Stomach (tissue), 19 donors: ENCODE measurements around the gene GZMH. TPM values are rescaled to one million over a fixed set of nuclear protein-coding genes. Genes with fewer than 3 reads are reported as not detected.
"Not testable (repeated sequence)": the region's sequence is repeated elsewhere in the genome, so short reads cannot be mapped to it uniquely, and the experiment has no call there.

Source experiments
- DNase-seq, 2 donors: peaks; one replicate each; pipeline versions ENCODE4 v3.0.0 to v3.0.0-alpha.2; 2013 to 2019
- H3K27ac ChIP-seq, 5 donors: fragments of 200-600 bp in 4 of 5; sonication (generic) in 4 of 5; one replicate each; pipeline ENCODE4 v1.5.1; 2013 to 2019; ENCODE audit warnings: mild to moderate bottlenecking in 1 of 5, moderate library complexity in 1 of 5
- H3K27me3 ChIP-seq, 3 donors: fragments of 200-600 bp; sonication (generic); one replicate each; pipeline ENCODE4 v1.5.1; 2017 to 2019; ENCODE audit warnings: mixed run types in 1 of 3
- H3K36me3 ChIP-seq, 4 donors: fragments of 200-600 bp; sonication (generic); 1 replicate in 3 of 4; 2 replicates in 1 of 4; pipeline ENCODE4 v1.5.1; 2016 to 2019
- H3K4me1 ChIP-seq, 4 donors: fragments of 200-600 bp; sonication (generic); one replicate each; pipeline ENCODE4 v1.5.1; 2016 to 2019
- H3K4me3 ChIP-seq, 4 donors: fragments of 200-600 bp; sonication (generic) in 3 of 4; one replicate each; pipeline ENCODE4 v1.5.1; 2016 to 2019; ENCODE audit warnings: mild to moderate bottlenecking in 1 of 4
- H3K9me3 ChIP-seq, 4 donors: fragments of 200-600 bp; sonication (generic); one replicate each; pipeline ENCODE4 v1.5.1; 2016 to 2019
- CTCF ChIP-seq, 7 experiments: fragments of 450-650 bp in 4 of 7; fragments of 200-600 bp in 3 of 7; sonication (generic) in 3 of 7; IDR thresholded peaks; one replicate each; pipeline ENCODE4 v1.5.1; 2016 to 2019; ENCODE audit warnings: antibody characterized with exemption in 7 of 7, control low read depth in 2 of 7, mild to moderate bottlenecking in 1 of 7
- EP300 ChIP-seq: sonication (generic); formaldehyde crosslinking; IDR thresholded peaks from one replicate; pipeline ENCODE4 v1.6.1; 2017; ENCODE audit warnings: antibody characterized with exemption
- POLR2A ChIP-seq, 4 donors: fragments of 450-650 bp; IDR thresholded peaks; one replicate each; pipeline ENCODE4 v1.6.1; 2016; ENCODE audit warnings: antibody characterized with exemption in 4 of 4, control low read depth in 2 of 4, mild to moderate bottlenecking in 1 of 4, moderate library complexity in 1 of 4
- POLR2AphosphoS5 ChIP-seq, 3 donors: sonication (generic); formaldehyde crosslinking; IDR thresholded peaks; one replicate each; pipeline ENCODE4 v1.6.1; 2016; ENCODE audit warnings: antibody characterized with exemption in 3 of 3
- WGBS, 5 donors: extraction: QIAGEN DNeasy Blood & Tissue Kit in 3 of 5; methylation state at CpG; one replicate each; pipeline versions ENCODE4 v1.1.5 to v1.1.7; 2013 to 2018; 5-methylcytosine and 5-hydroxymethylcytosine counted together
- intact Hi-C: fragments of 100-400 bp; cut with DNase I; formaldehyde crosslinking; loops from one replicate; pipeline ENCODE4 v1.15.1; 2023; ENCODE audit warnings: low total_unique reads
- long read RNA-seq, 10 donors: transcript quantifications; one replicate each; lab custom pipeline, GENCODE V29; 2026
- polyA plus RNA-seq, 3 donors: library from polyadenylated mRNA; stranded (reverse); fragments of 200-250 nt; gene quantifications; one replicate each; pipeline ENCODE4 v1.2.3, GENCODE V29; 2013
- total RNA-seq, 5 donors: library from RNA; depleted of rRNA; stranded (reverse); fragments of >200 nt; gene quantifications; one replicate each; pipeline versions ENCODE4 v1.1.0 to v1.2.3, GENCODE V29; 2014 to 2016
- donor health status: healthy with polysubstance abuse.
- donor health status: Bipolar disorder and iron deficiency.
- donor health status: healthy.

Gene GZMH
- 1 to 10 TPM in 1 of 5 donors, under 1 TPM in 1, not detected in 3; 0.92 to 2.0 TPM for total RNA-seq
- polyA plus RNA-seq: 1 to 10 TPM in 2 of 3 donors, under 1 TPM in 1; 0.44 to 1.8 (median 1.8) TPM
- long read RNA-seq, donor 1: 0 reads
- long read RNA-seq, donor 2: 0 reads
- long read RNA-seq, donor 3: 0 reads
- long read RNA-seq, donor 4: 0 reads
- long read RNA-seq, donor 5: 0 reads
- long read RNA-seq, donor 6: 0 reads
- long read RNA-seq, donor 7: 0 reads
- long read RNA-seq, donor 8: 0 reads
- long read RNA-seq, donor 9: 0 reads
- long read RNA-seq, donor 10: 0 reads

- Histone ChIP-seq H3K4me1 (peaks cover 0 to 6% (median 0%) of the 10 kb centered on the region in 4 donors), H3K27me3 (no peaks in the 10 kb centered on the region), H3K27ac (peak within 1 kb of the TSS in 1 of 5 donors; percentile 14), H3K36me3 (no peaks in the 10 kb centered on the region), H3K4me3 (no peak within 1 kb of the TSS), H3K9me3 (peaks cover 0 to 4% (median 0%) of the 10 kb centered on the region in 4 donors)
- no peak for DNase-seq
- WGBS, 5 donors: 76 to 91% (median 85%) methylated on average over 2 of the region's 2 CpGs
- TF ChIP-seq CTCF (IDR thresholded peaks at IDR 0.05) (no peak), EP300 (no peak), POLR2AphosphoS5 (IDR thresholded peaks at IDR 0.05) (no peak), POLR2A (IDR thresholded peaks at IDR 0.05) (no peak)
- intact Hi-C loops: no loop called here
Measured at GRCh38 chr14:24609655-24610344, at the start of gene GZMH. Gene GZMH, minus strand, starts transcription at chr14:24609685. Its CDS starts 72 bp downstream, at chr14:24609613.

GRCh38 chr14:24648361-24648760 is 38.9 kb upstream of the GZMH start:
- WGBS, 5 donors: 57 to 76% (median 63%) methylated on average over 1 of the region's 1 CpG
- H3K27ac ChIP-seq, DNase-seq, H3K4me1 ChIP-seq, H3K27me3 ChIP-seq, H3K36me3 ChIP-seq, H3K4me3 ChIP-seq, intact Hi-C loops: not testable (repeated sequence)
- peaks cover 0 to 16% (median 9%) of the 10 kb centered on the region in 4 donors for H3K9me3 ChIP-seq

GRCh38 chr14:24639905-24640304 is 30.4 kb upstream of the GZMH start:
- no peak overlapping the region for H3K4me3 ChIP-seq
- H3K27me3 ChIP-seq: no peaks in the 10 kb centered on the region
- no peak overlapping the region for H3K27ac ChIP-seq
- intact Hi-C loops: no loop called here
- no peak for DNase-seq
- WGBS, 5 donors: 55 to 69% (median 65%) methylated on average over 3 of the region's 3 CpGs
- TF ChIP-seq POLR2A (IDR thresholded peaks at IDR 0.05) (no peak), POLR2AphosphoS5 (IDR thresholded peaks at IDR 0.05) (no peak), EP300 (no peak), CTCF (IDR thresholded peaks at IDR 0.05) (no peak)
- H3K36me3 ChIP-seq: no peaks in the 10 kb centered on the region
- H3K4me1 ChIP-seq: no peaks in the 10 kb centered on the region
- no peaks in the 10 kb centered on the region for H3K9me3 ChIP-seq

- Histone ChIP-seq H3K9me3 (no peaks in the 10 kb centered on the region), H3K4me1 (no peaks in the 10 kb centered on the region), H3K36me3 (no peaks in the 10 kb centered on the region), H3K4me3 (no peak overlapping the region), H3K27ac (no peak overlapping the region), H3K27me3 (no peaks in the 10 kb centered on the region)
- 81 to 92% (median 84%) methylated on average over 3 of the region's 3 CpGs for WGBS, 5 donors
- TF ChIP-seq CTCF (IDR thresholded peaks at IDR 0.05) (no peak), POLR2A (IDR thresholded peaks at IDR 0.05) (no peak), EP300 (no peak)
- DNase-seq: no peak
- intact Hi-C loops: no loop called here
Measured at GRCh38 chr14:24639270-24639669, 29.8 kb upstream of the GZMH start.

- TF ChIP-seq POLR2A (IDR thresholded peaks at IDR 0.05) (no peak), POLR2AphosphoS5 (IDR thresholded peaks at IDR 0.05) (peak in 1 of 3 donors; percentile 45)
- no peaks in the 10 kb centered on the region for H3K9me3 ChIP-seq
- DNase-seq: peak in 1 of 2 donors; percentile 40
- no peaks in the 10 kb centered on the region for H3K27me3 ChIP-seq
- intact Hi-C loops: no loop called here
- no peaks in the 10 kb centered on the region for H3K36me3 ChIP-seq
- H3K4me1 ChIP-seq: peaks cover 0 to 17% (median 14%) of the 10 kb centered on the region in 4 donors
- H3K4me3 ChIP-seq: peak within 1 kb of the TSS in 1 of 4 donors; percentile 4
- 47 to 80% (median 73%) methylated on average over 2 of the region's 2 CpGs for WGBS, 5 donors
- peak within 1 kb of the TSS in 1 of 5 donors; percentile 48 for H3K27ac ChIP-seq
Measured at GRCh38 chr14:24634158-24634557, 24.7 kb upstream of the GZMH start, which contains the start of gene GZMB. Gene GZMB, minus strand, starts transcription at chr14:24634190. Its CDS starts 30 bp downstream, at chr14:24634160.
